Kidney tubule cell (primary cell): ENCODE measurements around the gene SLC36A3.

Experiments used
- DNase-seq: peaks from one replicate; pipeline ENCODE4 v3.0.0-alpha.2; 2018; ENCODE audit warnings: low spot score

The SLC36A3 gene

DNA sequence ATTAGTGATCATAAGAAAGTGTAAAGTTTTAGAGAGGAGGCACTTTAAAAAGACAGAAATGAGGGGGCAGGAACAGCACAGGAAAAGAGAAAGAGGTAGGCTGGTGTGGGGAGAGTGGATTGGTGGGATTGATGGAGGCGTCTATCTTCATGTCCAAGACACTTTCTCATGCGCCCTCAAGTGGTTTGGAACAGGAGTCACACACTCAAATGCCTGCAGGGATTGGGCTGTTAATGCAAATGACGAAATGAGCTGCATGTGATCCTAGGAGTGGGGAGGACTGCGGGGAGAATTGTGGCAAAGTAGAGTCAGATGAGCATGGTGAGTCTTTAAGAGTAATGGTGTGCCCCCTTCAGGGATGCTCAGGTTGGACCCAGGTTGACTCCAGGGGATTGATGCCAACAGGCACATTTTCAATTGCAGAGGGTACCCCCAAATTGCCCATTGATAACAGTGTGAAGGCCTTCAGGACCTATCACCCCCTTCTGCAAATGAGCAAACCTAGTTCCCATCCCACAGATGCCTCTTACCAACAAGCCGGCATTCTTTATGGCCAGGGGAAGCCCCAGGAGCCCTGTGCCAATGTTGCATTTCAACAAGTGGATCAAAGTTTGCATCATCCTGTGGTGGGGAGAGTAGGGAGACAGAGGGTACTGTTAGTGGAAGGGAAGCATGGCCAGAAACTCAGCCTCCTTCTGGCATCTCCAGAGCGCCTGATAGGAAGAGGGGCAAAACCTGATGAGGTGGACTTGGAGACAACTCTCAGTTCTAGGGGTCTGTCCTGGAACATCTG, 5.3 kb downstream of the SLC36A3 start:
- DNase-seq, result peak; percentile 65

DNA sequence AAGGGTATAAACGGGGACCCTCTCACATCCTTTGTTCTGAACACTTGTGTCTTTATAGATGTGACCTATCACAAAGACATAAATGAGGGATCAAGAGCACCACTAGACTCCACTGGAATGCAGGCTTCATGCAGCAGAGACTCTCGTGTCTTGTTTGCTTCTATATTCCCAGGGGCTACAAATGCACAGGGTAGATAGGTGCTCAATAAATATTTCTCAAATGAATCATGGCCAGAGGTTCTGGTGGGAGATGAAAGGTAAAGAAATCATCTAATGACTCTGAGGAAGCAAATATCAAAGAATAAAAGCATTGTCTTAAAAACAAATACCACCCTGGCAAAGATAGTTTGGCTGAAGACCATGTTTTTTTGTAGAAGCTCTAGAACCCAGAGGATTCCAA, 6.6 kb downstream of the SLC36A3 start:
- no peak for DNase-seq

DNA sequence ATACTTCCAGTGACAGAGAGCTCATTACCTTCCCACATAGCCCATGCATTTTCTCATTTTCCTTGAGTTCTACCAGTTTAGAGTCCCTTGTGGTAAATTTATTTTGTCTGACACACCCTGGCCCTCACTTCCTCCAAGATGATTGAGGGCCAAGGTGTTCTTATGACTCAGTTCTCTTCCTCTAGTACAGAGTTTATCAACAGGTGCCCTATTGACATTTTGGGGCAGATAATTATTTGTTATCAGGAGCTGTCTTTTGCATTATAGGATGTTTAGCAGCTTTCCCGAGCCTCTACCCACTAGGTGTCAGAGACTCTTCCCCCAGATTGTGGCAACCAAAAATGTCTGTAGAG, 7.1 kb downstream of the SLC36A3 start:
- DNase-seq, result no peak

DNA sequence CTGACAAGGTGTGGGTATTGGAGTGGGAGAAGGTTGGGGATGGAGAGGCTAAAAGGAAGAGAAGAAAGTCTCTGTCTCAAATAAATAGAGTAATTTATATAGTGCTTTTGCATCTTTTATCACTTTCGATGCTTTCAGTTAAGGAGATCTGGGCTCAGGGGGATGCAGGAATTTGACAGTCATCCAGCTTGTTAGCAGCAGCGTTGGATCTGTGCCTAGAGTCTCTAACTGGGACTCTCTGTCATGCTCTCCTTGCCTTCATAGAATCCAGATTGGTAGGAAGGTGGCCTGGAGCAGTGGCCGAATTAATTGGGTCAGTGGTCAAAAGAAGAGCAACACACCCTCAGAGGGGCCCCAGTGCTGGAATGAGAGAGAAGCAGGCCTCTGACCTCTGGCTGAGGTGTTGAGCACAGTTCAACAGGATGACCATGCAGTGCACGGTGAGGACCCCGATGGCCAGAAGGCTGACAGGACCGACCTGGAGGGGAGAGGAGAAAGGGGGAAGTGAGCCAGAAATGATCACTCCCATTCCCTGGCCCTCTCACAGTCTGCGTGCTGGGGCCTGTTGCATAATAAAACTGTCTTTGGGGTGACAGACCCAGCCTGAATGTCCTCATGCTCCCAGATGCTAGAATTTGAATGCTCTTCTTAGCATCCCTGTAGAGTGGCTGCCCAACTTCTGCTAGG, 7.6 kb downstream of the SLC36A3 start:
- DNase-seq, result no peak

DNA sequence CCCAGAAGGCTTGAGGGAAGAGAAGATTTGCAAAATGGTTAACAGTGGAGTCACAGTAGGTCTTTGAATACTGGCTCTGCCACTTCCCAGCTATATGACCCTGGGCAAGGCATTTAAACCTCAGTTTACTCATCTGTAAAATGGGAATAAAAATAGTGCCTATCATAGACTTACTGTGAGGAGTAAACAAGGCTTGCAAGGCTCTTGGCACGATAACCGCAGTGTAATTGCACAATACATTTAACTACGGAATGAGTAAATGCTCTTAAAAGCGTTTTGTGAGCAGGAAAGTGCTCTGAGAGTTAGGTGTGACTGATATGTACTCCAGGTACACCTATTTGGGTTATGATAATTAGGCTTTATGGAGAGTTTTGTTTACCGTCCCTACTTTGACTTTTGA, 8.4 kb downstream of the SLC36A3 start:
- DNase-seq, result no peak

DNA sequence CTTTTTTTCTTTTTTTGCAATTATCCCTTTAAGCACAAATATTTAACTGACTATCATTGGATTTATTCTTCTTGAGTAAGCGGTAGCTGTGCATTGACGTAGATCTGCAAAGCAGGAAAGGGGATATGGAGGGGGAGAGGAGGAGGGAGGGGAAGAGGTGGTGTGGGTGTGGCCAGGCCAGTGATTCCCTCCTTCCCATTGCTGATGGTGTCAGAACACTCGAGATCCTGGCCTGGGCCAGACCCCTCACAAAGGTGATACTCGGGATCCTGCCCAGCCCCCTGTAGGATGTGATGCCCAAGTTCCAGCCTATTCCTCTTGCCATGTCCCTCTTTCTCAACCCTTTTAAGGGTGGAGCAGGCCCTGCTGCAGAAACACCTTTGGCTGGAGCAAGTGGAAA, 9.9 kb downstream of the SLC36A3 start:
- no peak for DNase-seq

DNA sequence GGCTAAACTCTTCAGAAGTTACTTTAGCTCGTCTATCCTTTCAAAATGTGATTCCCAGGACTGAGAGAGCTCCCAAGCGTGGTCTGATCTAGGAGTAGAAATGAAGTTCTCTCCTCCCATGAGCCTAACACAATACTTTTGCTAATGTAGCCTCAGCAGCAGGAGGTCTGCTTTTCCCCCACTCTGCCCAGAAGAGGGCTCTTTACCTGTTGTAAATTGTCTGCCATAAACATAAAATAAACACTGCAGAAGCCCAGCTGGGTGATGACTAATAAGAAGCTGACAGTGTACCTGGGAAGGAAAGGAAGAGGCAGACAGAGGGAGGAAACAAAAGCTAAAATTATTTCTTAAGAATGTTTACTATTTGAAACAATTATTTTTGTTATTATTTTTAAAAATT, 15.4 kb downstream of the SLC36A3 start:
- peak; percentile 68 for DNase-seq

DNA sequence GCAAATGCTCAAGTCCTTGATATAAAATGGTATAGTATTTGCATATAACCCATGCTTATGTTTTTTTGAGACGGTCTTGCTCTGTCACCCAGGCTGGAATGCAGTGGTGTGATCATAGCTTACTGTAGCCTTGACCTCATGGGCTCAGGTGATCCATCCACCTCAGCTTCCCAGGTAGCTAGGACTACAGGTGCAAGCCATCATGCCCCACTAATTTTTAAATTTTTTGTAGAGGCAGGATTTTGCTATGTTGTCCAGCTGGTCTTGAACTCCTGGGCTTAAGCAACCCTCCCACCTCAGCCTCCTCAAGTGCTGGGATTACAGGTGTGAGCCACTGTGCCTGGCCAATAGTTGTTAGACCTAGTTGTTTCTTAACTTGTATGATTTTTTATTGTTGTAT, 17.3 kb downstream of the SLC36A3 start:
- peak; percentile 46 for DNase-seq

DNA sequence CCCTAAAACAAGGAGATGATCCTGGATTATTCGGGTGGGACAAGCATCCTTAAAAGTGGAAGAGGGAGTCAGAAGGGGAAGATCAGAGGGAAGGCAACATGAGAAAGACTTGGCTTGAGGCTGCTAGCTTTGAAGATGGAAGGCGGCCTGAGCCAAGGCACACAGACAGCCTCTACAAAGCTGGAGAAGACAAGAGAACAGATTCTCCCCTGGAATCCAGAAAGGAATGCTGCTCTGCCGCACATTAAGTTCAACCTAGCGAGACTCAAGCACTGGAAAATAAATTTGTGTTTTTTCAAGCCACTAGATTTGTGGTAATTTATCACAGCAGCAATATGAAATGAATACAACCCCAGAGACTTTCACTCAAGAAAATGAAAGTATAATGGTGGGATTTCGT, 17.9 kb downstream of the SLC36A3 start:
- peak; percentile 37 for DNase-seq

DNA sequence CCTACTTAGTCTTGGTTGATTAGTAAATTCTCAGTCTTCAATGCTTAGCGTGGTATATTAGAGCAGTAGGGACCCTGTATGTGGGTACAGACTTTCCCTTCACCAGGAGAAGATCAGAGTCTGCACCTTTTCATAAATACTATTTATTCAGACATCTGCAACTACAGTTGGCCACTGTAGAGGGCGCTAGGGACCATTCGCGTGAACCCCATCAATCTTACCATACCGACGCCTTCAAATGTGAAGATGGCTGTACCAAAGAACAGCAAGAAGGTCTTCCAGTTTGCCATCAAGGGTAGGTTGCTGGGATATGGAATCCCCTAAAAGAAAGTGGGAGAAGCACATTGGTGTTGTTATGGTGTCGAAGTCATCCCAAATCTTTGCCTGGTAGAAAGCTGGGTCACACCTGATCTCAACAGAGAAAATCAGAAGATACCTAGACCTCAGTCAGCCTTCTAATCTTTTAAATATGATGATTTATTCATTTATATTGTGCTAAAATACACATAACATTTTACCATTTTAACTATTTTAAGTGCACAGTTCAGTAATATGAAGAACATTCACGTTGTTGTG, 19.1 kb downstream of the SLC36A3 start:
- DNase-seq, result no peak

DNA sequence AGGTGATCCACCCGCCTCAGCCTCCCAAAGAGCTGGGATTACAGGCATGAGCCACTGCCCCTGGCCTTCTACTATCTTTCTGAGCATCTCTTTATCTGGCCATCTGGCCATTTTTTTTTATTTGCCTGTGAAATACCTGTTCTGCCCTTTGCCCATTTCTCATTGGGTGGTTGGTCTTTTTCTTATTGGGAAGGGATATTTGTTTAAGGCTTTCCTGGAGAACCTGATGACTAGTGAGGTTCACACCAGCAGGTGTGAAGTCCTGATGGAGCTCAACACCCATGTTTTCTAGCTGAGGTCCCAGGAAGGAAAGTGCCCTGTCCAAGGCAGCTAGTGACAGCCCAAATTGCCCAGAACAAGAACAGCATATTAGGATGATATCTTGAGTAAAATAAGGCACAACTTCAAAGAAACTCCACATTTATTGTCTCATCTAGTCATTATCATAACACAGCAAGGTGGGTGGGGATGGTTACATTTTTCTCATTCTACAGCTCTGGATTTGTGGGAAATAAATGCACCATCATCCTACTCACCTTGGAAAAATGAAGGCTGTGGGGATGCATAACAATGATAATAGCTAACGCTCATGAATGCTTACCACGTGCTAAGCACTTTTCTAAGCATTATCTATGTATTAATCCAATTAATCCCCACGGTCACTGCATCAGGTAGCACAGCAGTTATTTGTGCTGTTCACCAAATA, 20.3 kb downstream of the SLC36A3 start:
- no peak for DNase-seq

DNA sequence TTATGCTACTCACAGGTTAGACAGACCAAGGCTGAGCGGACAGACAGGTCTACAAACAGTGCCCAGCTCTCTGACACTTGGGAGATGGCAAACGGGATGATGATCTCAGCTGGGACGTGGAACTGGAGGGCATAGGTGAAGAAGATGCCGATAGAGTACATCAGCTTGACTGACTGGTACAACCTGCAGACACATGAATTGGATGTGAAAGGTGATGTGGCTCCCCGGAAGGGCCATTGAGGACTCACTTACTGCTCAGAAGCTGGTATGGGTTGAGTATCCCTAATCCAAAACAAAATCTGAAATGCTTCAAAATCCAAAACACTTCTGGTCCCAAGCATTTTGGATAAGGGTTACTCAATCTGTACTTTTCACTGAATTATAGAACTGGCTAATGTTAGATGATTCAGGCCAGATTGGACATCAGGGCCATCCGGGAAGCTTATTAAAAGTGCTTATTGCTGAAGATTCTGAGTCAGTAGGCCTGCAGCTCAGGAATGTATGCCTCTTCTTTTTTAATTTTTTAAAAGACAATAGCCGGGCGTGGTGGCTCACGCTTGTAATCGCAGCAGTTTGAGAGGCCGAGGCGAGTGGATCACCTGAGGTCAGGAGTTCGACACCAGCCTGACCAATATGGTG, 22.4 kb downstream of the SLC36A3 start:
- DNase-seq, result no peak

DNA sequence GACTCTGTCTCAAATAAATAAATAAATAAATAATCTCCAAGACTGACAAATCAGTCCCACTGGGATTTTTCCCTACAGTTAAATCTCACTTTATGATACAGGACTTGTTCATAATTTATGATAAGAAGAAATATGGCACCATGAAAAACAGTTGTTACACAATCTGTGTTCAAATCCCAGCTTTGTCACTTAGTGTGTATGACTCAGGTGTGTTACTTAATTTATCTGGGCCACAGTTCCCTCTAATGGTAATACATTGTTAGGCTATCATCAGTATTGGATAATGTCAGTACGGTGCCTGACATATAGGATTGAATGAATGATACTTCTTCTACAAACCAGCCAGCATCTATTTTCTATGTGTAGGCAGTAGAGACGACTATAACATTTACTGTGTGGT, 23.1 kb downstream of the SLC36A3 start:
- no peak for DNase-seq

DNA sequence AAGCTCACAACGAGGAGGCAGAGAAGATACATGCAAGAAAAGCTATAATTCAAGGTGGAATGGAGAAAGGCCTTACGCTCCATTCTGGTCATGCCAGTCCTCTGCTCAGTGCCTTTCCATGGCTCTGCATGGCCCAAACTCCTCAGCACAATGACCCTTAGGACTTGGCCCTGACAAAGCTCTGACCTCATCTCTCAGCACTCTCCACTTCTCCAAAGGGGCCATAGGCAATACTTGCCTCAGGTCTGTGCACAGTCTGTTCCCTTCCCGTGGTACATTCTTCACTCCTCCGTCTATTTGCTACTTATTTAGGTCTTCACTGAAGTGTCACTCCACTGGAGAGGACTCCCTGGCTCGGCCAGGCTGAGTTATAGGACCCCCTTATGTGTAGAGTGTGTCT, 24.7 kb downstream of the SLC36A3 start:
- no peak for DNase-seq

DNA sequence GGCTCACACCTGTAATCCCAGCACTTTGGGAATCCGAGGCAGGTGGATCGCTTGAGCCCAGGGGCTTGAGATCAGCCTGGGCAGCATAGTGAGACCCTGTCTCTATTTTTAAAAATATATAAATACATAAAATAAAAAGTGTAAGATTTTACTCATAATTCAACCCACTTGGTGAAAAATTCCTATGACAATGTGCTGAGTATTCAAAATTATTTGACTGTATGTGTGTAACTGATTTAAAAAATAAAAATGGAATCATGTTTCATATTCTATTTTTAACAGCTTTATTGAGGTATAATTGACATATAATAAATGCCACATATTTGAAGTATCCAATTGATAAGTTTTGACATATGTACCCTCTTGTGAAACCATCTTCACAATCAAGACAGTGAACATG, 27.8 kb downstream of the SLC36A3 start:
- no peak for DNase-seq

DNA sequence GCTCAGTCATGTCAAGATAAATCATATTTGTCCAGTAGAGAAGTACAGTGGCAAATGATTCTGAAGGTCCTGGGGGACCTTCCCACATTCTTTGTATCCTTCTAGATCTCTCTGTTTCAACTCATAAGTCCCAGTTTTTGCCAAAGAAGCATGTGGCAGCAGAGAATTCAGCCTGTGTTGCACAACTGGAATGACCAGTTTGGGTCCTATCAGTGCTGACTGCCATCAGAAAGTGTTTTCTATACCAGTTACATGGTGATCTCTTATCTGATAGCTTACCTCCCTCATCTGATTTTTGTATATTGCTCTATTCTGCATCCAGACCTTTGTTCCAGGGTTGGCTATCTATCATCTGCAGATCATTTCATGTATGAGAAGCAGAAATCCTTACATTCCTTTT, 28.9 kb downstream of the SLC36A3 start:
- no peak for DNase-seq

DNA sequence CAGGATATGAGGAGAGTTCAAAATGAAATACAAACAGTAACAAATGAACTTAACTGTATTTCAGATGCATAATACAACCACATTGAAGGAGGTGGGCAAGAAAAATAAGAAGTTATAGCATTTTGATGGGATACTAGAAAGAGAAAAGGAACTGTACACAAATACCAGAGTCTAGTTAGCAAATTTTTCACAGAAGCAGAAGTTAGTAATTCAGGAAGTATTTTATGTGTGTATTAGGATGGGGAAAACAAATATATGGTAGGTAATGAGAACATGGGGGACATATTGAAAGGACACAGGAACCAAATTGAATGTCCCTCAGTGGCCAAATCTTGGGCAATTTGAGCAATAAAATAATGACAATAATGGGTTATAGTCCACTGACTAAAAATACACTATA, 32.2 kb downstream of the SLC36A3 start:
- no peak for DNase-seq

DNA sequence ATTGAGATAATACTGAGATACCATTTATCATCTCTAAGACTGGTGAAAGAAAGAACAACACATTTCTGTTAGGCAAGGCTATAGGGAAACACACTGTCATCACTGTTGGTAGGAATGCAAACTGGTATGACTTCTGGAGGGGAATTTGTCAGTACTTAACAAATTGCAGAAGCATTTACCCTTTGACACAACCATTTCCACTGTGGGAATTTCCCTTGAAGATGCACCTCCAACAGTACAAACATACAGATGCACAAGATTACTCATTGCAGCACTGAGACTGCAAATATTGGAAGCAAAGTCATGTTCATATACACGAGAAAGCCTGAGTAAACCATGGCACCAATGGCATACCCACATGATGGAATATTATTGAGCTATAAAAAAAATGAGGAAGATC, 33.0 kb downstream of the SLC36A3 start:
- peak; percentile 84 for DNase-seq

DNA sequence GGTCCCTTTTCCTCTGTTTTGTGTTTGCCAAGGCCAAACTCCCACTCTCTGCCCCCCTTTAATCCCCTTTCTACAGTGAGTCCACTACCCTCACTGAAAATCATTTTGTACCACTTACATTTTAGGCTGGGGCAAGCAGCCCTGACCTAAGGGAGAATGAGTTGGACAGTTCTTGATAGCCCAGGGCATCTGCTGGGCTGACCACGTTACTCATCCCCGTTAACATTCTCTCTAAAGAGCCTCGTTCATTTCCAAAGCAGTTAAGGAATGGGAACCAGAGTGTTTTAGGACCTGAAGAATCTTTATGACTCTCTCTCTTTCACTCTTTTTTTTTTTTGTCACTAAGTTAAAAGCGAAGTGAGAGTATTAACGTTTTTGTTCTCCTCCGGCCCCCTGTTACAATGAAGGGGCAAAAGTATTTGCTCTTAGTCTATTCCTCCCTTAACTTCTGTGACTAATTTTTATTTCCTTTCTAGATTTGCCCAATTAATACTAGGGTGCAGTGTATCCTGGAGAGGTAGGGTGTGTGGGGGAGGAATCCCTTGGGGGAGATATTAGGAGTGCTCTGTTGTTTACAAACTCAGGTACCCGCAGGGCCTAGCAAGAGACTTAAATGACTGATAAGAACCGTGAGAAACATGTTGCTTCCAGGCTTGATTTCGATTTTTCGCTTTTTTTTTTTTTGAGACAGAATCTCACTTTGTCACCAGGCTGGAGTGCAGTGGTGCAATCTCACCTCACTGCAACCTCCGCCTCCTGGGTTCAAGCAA, 35.9 kb downstream of the SLC36A3 start:
- no peak for DNase-seq

DNA sequence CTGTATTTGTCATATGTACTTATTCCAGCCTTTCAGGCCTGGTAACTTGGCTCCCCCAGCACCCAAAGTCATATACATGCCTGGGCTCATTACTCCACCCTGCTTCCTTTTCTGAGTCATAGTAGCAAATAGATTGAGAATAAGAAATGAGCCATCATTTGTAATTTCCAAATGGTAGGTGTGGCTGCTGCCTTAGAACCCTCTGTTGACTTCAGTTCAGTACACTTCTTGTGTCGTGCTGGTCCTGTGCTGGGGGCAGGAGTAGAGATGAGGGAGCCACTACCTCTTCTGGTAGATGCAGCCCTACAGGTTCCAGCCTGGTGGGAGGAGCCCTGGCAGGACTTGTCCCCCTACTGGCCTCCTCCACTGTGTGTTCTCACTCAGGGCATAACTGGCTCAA, 39.5 kb downstream of the SLC36A3 start:
- DNase-seq, result peak; percentile 74

DNA sequence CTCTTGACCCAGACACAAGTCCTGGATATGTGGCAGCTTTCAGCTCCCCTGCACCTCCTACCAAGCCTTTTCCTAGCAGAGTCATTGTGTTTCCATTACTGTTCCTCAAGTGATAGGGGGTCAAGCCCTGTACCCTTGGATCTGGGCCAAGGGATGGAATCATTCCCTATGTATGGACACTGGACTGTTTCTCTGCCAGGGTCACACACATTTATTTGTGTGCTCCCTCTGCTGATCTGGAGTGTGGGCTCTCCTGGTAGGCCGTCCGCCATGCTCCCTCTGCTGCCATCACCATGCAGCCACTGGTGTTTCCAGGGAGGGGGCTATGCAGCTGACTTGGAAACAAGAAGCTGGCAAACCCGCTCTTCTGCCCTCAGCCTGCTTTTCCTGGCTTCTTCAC, 41.0 kb downstream of the SLC36A3 start:
- DNase-seq, result no peak

DNA sequence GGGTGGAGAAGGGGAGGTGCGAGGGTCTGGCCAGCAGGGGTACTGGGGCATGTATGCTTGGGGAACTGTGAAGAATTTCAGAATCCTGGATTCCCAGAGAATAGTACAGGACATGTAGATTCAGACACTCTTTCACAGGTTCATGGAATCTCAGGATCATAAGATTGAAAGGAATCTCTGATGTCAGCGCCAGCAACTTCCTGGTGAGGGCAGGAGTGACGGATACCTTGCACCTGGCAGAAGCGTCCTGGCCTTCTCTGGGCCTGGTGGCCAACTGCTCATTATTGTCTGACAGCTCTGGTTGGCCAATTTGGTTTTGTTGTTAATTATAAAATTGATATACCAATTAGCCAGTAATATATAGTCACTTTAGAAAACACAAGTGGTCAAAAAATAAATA, 43.6 kb downstream of the SLC36A3 start:
- peak; percentile 21 for DNase-seq
